ENCODE results near the gene SOCS7. TPM values are rescaled to one million over a fixed set of nuclear protein-coding genes. Genes with fewer than 3 reads are reported as not detected.
A peak's percentile ranks its signal among the peaks of the same experiment; 100 is the strongest.

Gene SOCS7
- total RNA-seq, 4 donors from 2014 or later, result 13.2 to 19.1 (median 15.7) TPM

- WGBS, 2 donors (ENCODE audit: low coverage in 1 of 2), result 25 to 47% methylated on average over 4 of the region's 4 CpGs
- Histone ChIP-seq H3K4me1 (peaks cover 0 to 68% (median 39%) of the 10 kb centered on the region in 3 donors), H3K27ac (peak overlapping the region; percentile 6 to 82 (median 78)), H3K36me3 (no peaks in the 10 kb centered on the region), H3K27me3 (no peaks in the 10 kb centered on the region), H3K4me3 (no peak overlapping the region), H3K9me3 (no peaks in the 10 kb centered on the region)
- ATAC-seq, result peak; percentile 43
- TF ChIP-seq POLR2AphosphoS5 (IDR thresholded peaks at IDR 0.05) (no peak), EP300 (IDR thresholded peaks at IDR 0.05) (no peak), CTCF (IDR thresholded peaks at IDR 0.05) (no peak), POLR2A (IDR thresholded peaks at IDR 0.05) (no peak)
Measured at GRCh38 chr17:38442548-38442947, 90.9 kb downstream of the SOCS7 start.

DNA sequence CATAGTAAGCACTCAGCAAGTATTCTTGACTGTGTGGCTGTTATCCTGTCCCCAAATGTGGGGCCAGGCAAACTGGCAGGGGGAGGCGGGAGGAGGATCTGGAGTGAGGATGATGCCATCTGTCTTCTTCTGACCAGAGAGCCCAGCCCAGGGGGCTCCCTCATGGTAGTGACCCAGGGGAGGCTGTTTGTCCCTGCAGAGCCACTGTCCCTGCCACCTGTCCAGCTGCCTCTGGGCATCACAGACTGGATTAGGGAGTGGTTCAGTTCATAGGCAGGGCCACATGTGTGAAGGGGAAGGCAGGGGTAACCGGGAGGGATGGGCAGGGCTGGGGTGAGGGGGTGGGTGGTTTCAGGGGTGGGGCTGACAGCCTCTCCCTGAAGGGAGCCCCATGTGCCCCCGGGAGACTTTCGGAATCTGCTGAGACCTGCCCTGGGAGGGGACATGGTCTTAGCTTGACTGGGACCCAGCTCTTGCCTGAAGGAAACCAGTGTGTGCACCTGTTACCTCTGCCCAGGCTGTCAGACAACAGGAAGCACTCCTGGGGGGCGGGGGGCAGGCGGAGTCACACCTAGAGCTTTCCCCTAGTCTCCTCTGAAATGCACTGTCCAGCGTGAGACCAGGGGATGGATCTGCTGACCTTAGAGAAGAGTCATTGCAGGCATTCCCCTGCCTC, 91.8 kb downstream of the SOCS7 start:
- 80% methylated on average over 1 of the region's 7 CpGs; no CpG with 5 or more reads in 1 of the 2 donors for WGBS, 2 donors (ENCODE audit: low coverage in 1 of 2)
- no peaks in the 10 kb centered on the region for H3K9me3 ChIP-seq
- ATAC-seq, result no peak
- peaks cover 0 to 74% (median 42%) of the 10 kb centered on the region in 3 donors for H3K4me1 ChIP-seq
- H3K36me3 ChIP-seq, result no peaks in the 10 kb centered on the region
- H3K4me3 ChIP-seq, result no peak overlapping the region
- TF ChIP-seq POLR2AphosphoS5 (IDR thresholded peaks at IDR 0.05), result no peak
- TF ChIP-seq POLR2A (IDR thresholded peaks at IDR 0.05), result no peak
- TF ChIP-seq CTCF (IDR thresholded peaks at IDR 0.05), result no peak
- H3K27me3 ChIP-seq, result no peaks in the 10 kb centered on the region
- H3K27ac ChIP-seq, result peak overlapping the region; percentile 6 to 82 (median 78)

GRCh38 chr17:38444151-38444550, 92.5 kb downstream of the SOCS7 start:
- Histone ChIP-seq H3K27me3 (no peaks in the 10 kb centered on the region), H3K36me3 (no peaks in the 10 kb centered on the region), H3K4me3 (no peak overlapping the region), H3K4me1 (peaks cover 0 to 71% (median 44%) of the 10 kb centered on the region in 3 donors), H3K9me3 (no peaks in the 10 kb centered on the region), H3K27ac (peak overlapping the region in 3 of 4 donors; percentile 77 to 82 (median 80))
- WGBS, 2 donors (ENCODE audit: low coverage in 1 of 2), result 5% methylated on average over 11 of the region's 14 CpGs; no CpG with 5 or more reads in 1 of the 2 donors
- ATAC-seq, result peak; percentile 66
- TF ChIP-seq POLR2A (IDR thresholded peaks at IDR 0.05), result no peak
- TF ChIP-seq POLR2AphosphoS5 (IDR thresholded peaks at IDR 0.05), result peak; percentile 43
- TF ChIP-seq EP300 (IDR thresholded peaks at IDR 0.05), result no peak
- TF ChIP-seq CTCF (IDR thresholded peaks at IDR 0.05), result peak in 3 of 4 experiments; percentile 90 to 95 (median 94)

GRCh38 chr17:38447502-38448085, 96.0 kb downstream of the SOCS7 start:
- no peaks in the 10 kb centered on the region for H3K9me3 ChIP-seq
- H3K27ac ChIP-seq, result peak overlapping the region in 3 of 4 donors; percentile 27 to 44 (median 28)
- H3K27me3 ChIP-seq, result no peaks in the 10 kb centered on the region
- TF ChIP-seq POLR2A (IDR thresholded peaks at IDR 0.05) (no peak), POLR2AphosphoS5 (IDR thresholded peaks at IDR 0.05) (no peak), EP300 (IDR thresholded peaks at IDR 0.05) (no peak), CTCF (IDR thresholded peaks at IDR 0.05) (no peak)
- ATAC-seq, result no peak
- no peak overlapping the region for H3K4me3 ChIP-seq
- peaks cover 0 to 72% (median 47%) of the 10 kb centered on the region in 3 donors for H3K4me1 ChIP-seq
- 16 to 58% methylated on average over 2 of the region's 2 CpGs for WGBS, 2 donors (ENCODE audit: low coverage in 1 of 2)
- no peaks in the 10 kb centered on the region for H3K36me3 ChIP-seq
